Liver (tissue), 3 donors: ENCODE results near the gene CNRIP1.

ENCODE experiments used
- CTCF ChIP-seq: fragments of 150-350 bp; IDR thresholded peaks from 2 replicates; pipeline ENCODE4 v1.5.1; 2017; ENCODE audit warnings: improper control_type of control experiment, low read depth, low read length; ENCODE audit not compliant: missing input control
- EGR1 ChIP-seq, 2 donors: IDR thresholded peaks; 2 replicates each; pipeline ENCODE4 v1.6.1; 2016 to 2018; ENCODE audit warnings: antibody characterized with exemption in 2 of 2, low read depth in 2 of 2
- GABPA ChIP-seq, 2 donors: IDR thresholded peaks in 1 of 2; conservative IDR thresholded peaks in 1 of 2; 2 replicates each; pipeline ENCODE4 v1.6.1; 2016; ENCODE audit warnings: antibody characterized with exemption in 2 of 2, mild to moderate bottlenecking in 1 of 2, moderate library complexity in 1 of 2
- HNF4A ChIP-seq, 2 donors: conservative IDR thresholded peaks; 2 replicates each; pipeline ENCODE4 v1.6.1; 2016; ENCODE audit warnings: antibody characterized with exemption in 2 of 2, mild to moderate bottlenecking in 2 of 2
- JUND ChIP-seq, 2 donors: IDR thresholded peaks; 2 replicates each; pipeline ENCODE4 v1.6.1; 2016; ENCODE audit warnings: antibody characterized with exemption in 2 of 2
- RXRA ChIP-seq, 2 donors: IDR thresholded peaks; 2 replicates each; pipeline ENCODE4 v1.6.1; 2017 to 2018; ENCODE audit warnings: antibody characterized with exemption in 2 of 2, mild to moderate bottlenecking in 1 of 2
- SP1 ChIP-seq: IDR thresholded peaks from 2 replicates; pipeline ENCODE4 v1.6.1; 2018; ENCODE audit warnings: antibody characterized with exemption, mild to moderate bottlenecking
- TAF1 ChIP-seq: conservative IDR thresholded peaks from 2 replicates; pipeline ENCODE4 v1.6.1; 2016; ENCODE audit warnings: antibody characterized with exemption, mild to moderate bottlenecking
- YY1 ChIP-seq: IDR thresholded peaks from 2 replicates; pipeline ENCODE4 v1.6.1; 2016; ENCODE audit warnings: antibody characterized with exemption, mild to moderate bottlenecking
- ZBTB33 ChIP-seq: IDR thresholded peaks from 2 replicates; pipeline ENCODE4 v1.6.1; 2016; ENCODE audit warnings: antibody characterized with exemption
- TF ChIP-seq, protein P1 (sequence below): IDR thresholded peaks from 2 replicates; pipeline ENCODE4 v1.6.1; 2016; ENCODE audit warnings: antibody characterized with exemption
- TF ChIP-seq, protein P2 (sequence below): IDR thresholded peaks from 2 replicates; pipeline ENCODE4 v1.6.1; 2016; ENCODE audit warnings: antibody characterized with exemption, mild to moderate bottlenecking
- donor health status: healthy.
- donor health status: healthy.

DNA sequence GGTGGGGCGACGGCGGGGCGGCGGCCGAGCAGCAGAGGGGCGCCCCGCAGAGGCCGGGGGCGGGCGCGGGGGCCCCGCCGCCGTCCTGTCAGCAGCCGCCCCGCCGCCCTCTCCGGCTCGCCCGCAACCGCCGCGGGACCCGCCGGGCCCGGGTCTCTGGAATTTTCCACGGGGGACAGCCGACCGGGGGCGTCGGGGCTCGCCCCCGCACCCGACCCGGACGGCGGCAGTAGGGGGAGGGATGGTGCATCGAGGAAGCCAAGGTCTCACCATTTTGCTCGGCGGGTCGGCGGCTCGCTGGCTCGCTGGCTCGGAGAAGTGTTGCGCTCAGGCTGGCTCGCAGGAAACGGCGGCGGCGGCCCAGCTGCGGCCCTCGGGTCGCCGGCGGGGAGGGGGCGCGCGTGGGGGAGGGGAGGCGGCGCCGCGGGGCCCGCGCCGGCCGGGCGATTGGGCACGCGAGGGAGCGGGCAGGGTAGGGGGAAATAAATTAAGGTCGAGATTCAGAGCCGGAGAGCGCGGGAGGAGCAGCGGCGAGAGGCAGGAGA lies 67.8 kb downstream of the CNRIP1 start:
- no peak for TF ChIP-seq GABPA (IDR thresholded peaks at IDR 0.05 in 1 of 2, conservative IDR thresholded peaks at IDR 0.05 in 1 of 2)
- TF ChIP-seq, protein P1, sequence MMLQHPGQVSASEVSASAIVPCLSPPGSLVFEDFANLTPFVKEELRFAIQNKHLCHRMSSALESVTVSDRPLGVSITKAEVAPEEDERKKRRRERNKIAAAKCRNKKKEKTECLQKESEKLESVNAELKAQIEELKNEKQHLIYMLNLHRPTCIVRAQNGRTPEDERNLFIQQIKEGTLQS, result no peak
- no peak for TF ChIP-seq CTCF
- no peak for TF ChIP-seq EGR1 (IDR thresholded peaks at IDR 0.05; ENCODE audit: low read depth in 2 of 2)
- TF ChIP-seq SP1, result no peak
- TF ChIP-seq, protein P2, sequence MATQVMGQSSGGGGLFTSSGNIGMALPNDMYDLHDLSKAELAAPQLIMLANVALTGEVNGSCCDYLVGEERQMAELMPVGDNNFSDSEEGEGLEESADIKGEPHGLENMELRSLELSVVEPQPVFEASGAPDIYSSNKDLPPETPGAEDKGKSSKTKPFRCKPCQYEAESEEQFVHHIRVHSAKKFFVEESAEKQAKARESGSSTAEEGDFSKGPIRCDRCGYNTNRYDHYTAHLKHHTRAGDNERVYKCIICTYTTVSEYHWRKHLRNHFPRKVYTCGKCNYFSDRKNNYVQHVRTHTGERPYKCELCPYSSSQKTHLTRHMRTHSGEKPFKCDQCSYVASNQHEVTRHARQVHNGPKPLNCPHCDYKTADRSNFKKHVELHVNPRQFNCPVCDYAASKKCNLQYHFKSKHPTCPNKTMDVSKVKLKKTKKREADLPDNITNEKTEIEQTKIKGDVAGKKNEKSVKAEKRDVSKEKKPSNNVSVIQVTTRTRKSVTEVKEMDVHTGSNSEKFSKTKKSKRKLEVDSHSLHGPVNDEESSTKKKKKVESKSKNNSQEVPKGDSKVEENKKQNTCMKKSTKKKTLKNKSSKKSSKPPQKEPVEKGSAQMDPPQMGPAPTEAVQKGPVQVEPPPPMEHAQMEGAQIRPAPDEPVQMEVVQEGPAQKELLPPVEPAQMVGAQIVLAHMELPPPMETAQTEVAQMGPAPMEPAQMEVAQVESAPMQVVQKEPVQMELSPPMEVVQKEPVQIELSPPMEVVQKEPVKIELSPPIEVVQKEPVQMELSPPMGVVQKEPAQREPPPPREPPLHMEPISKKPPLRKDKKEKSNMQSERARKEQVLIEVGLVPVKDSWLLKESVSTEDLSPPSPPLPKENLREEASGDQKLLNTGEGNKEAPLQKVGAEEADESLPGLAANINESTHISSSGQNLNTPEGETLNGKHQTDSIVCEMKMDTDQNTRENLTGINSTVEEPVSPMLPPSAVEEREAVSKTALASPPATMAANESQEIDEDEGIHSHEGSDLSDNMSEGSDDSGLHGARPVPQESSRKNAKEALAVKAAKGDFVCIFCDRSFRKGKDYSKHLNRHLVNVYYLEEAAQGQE, result no peak
- no peak for TF ChIP-seq RXRA (IDR thresholded peaks at IDR 0.05)
- no peak for TF ChIP-seq YY1
- no peak for TF ChIP-seq HNF4A (conservative IDR thresholded peaks at IDR 0.05)
- TF ChIP-seq ZBTB33, result no peak
- no peak for TF ChIP-seq TAF1
- TF ChIP-seq JUND (IDR thresholded peaks at IDR 0.05), result no peak
